H1 (cell line): ENCODE data around the gene NEURL1B. TPM values are rescaled to one million over a fixed set of nuclear protein-coding genes. Genes with fewer than 3 reads are reported as not detected.

ENCODE experiments used
- CBX5 ChIP-seq: fragments of 300-800, 300-1000 bp; sonication (generic); IDR thresholded peaks from 2 replicates; pipeline ENCODE4 v1.7.1; 2016; ENCODE audit warnings: antibody characterized with exemption, low read length, low read depth
- CEBPB ChIP-seq: IDR thresholded peaks from 2 replicates; pipeline ENCODE4 v1.6.1; 2012; ENCODE audit warnings: low read depth, low read length
- POLR2A ChIP-seq, 2 experiments: IDR thresholded peaks; 1 replicate in 1 of 2; 2 replicates in 1 of 2; pipeline ENCODE4 v1.6.1; 2011; ENCODE audit warnings: low read depth in 2 of 2, low read length in 2 of 2, mild to moderate bottlenecking in 2 of 2; ENCODE audit errors: control extremely low read depth in 1 of 2
- TAF7 ChIP-seq: optimal IDR thresholded peaks from 2 replicates; pipeline ENCODE3; 2011; ENCODE audit warnings: low read depth, mild to moderate bottlenecking, inconsistent platforms, low read length, moderate library complexity, borderline replicate concordance
- TCF12 ChIP-seq: IDR thresholded peaks from 2 replicates; pipeline ENCODE4 v1.6.1; 2011; ENCODE audit warnings: low read depth, mild to moderate bottlenecking, low read length
- polyA plus RNA-seq, 7 experiments: library from polyadenylated mRNA; depleted of rRNA in 3 of 7; stranded (reverse) in 5 of 7; unstranded in 2 of 7; fragments of >200 nt in 5 of 7; fragments of 200-250 nt in 2 of 7; gene quantifications; 1 replicate in 5 of 7; 2 replicates in 1 of 7; 4 replicates in 1 of 7; pipeline versions ENCODE4 v1.2.1 to v1.2.3, GENCODE V29; 2011 to 2013; ENCODE audit warnings: missing spikeins in 2 of 7, mixed read lengths in 2 of 7
- total RNA-seq: library from RNA; stranded (reverse); fragmentation: NEBNext Ultra II Directional; extraction: Animal tissue kit (Norgen Biotek cat#: 25700); gene quantifications from 2 replicates; pipeline ENCODE4 v1.2.1, GENCODE V29; 2021

The NEURL1B gene
- total and polyA plus RNA-seq, 2 of the 8 experiments (the other 6 are each of a cell fraction or from before 2014, with no cell fraction given), result 3.3 to 6.1 TPM

DNA sequence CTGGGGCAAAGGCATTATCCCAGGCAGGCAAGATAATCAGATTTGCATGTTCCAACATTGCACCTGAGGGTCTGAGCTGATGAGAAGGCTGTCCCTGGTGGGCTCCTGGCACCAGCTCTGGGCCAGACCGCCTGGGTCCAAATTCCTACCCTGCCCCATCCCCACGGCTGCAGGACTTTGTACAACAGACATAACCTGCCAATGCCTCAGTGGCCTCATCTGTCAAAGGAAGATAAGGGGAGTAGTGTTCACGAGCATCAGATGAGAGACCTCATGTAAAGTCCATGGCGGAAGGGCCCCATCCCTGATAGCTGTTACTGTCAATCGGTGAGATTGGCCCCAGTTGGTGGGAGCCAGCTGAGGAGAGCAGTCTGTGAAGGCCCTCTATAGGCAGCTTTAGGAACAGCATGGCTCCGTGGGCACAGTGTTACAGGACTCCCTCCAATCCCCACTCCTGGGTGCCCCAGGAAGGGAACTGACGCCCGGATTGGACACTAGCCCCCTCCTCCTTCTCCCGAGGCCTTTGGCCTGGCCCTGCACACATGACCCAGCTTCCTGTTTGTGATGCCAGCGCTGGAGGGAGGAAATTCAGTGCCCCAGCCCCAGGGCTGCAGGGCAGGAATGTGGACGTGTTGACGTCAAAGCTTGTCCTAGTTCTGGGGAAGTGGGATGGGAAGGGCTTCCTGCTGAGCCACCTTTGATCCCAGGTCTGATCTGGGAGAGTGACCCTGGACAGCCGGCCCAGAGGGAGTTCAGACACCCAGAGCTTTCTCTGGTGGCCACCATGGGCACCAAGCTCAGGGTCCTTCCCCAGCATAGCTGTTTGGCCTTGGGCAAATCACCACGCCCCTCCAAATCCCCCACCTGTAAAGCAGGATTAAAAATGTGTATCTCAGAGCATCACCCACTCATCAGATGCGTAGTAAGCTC is 73.7 kb downstream of the NEURL1B start (continued):
- TF ChIP-seq TAF7 (no peak), CEBPB (no peak), CBX5 (no peak), TCF12 (no peak), POLR2A (IDR thresholded peaks at IDR 0.05; ENCODE audit: control extremely low read depth in 1 of 2, low read depth in 2 of 2, low read length in 2 of 2) (no peak)
